Activated T-cell treated with anti-CD3 and anti-CD28 coated beads for 48 hours (primary cell): ENCODE results near the gene ETV1.

Source experiments
- DNase-seq: peaks from one replicate; pipeline ENCODE4 v3.0.0-alpha.2; 2020; ENCODE audit warnings: low read depth

The ETV1 gene

DNA sequence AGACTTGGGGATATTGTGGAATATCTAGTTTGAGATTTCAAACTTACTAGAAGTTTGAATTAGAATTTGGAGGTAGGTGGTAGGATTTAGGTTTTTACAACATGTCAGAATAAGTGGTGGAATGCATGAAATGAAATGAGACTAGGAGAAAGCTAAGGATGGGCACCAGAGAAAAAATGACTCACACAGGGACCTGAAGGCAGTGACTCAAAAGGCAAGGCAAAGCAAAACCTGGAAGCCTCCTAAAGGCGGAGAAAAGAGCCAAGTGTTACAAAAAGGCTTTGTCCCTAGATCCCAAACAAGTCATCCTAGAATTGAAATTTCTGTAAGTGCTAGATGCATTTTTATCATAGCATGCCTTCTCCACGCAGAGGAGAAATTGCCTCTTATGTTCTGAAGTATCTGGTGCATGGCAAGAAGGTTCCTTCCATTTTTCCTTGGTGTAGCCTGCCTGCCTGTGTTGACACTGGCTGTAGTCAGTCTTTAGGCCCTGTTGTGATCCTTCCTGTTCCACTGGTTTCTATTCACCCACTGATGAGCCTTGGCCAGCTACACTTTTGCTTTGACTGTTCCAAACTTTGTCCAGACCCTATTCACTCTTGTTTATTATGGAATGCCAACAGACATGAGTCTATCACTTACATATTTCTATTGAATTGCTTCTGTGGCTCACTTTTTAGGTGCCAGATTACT lies 109.3 kb downstream of the ETV1 start:
- DNase-seq, result no peak

GRCh38 chr7:13879143-13879542 lies 110.3 kb downstream of the ETV1 start:
- DNase-seq, result no peak

DNA sequence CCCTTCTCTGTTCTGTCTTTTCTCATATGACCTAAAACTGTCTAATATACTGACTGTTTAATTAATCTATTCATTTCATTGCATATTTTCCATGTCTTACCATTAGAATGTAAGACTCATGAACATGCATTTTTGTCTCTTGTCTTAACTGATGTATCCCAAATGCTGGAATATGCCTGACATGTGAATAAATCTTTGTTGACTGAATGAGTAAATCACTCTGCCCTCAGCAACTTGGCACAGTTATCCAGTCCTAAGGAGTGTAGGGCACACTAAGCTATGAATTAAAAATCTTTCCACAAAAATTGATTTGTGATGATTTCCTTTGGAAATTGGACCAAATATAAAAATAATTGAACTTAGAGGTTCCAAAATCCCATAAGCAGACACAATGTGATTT lies 111.3 kb downstream of the ETV1 start:
- DNase-seq, result no peak

DNA sequence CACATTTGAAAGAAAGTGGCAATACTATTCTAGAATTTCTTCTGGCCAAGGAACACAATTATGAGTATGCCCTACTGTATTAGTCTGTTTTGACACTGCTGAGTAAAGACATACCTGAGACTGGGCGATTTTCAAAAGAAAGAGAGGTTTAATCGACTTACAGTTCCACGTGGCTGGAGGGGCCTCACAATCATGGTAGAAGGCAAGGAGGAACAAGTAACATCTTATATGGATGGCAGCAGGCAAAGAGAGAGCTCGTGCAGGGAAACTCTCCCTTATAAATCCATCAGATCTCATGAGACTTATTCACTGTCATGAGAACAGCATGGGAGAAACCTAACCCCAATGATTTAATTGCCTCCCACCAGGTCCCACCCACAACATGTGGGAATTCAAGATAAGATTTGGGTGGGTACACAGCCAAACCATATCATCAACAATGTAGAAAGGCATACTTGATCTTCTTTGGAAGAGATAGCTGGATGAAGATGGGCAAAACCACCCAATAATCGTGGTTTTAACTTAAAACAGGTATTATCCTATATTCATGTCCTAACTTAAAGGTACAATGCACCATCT lies 113.9 kb downstream of the ETV1 start:
- DNase-seq, result no peak

DNA sequence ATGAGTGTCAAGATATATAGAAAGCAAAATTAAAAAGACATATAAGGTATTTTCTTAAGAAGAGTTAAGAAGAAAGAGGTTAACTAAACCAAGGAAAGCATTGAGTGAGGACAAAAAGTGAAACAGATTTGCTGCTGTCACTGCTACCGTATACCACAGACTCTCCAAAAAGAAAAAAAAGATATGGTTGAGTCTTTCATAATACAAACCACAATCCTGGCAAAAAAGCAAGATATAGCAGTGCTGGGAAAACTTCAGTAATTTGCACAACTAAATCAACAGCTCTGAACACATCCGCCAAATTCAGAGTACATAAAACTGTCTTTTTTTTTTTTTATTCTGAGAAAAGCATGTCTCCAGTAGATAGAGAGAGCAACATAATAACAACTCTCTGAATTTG lies 114.7 kb downstream of the ETV1 start:
- DNase-seq, result no peak

GRCh38 chr7:13872709-13873108 lies 116.8 kb downstream of the ETV1 start:
- no peak for DNase-seq

GRCh38 chr7:13871008-13871407 lies 118.5 kb downstream of the ETV1 start:
- DNase-seq, result no peak

DNA sequence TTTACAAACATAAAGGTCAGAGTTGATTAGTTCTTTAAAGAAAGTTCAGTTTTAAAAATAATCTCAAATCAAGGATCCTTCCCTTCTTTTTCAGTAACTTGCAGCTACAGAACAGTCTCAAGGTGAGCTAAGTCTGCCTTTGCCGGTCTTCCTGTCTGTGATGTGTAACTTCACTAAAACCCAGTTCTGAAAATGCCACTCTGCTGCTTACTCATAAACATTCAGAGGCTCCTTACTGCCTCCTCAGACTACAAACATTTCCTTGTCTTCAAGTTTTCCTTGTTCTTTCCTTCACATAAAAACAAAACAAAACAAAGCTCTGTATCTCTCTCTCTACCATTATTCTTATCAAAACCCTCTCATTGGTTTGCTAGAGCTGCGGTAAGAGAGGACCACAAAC lies 128.7 kb downstream of the ETV1 start:
- DNase-seq, result no peak

DNA sequence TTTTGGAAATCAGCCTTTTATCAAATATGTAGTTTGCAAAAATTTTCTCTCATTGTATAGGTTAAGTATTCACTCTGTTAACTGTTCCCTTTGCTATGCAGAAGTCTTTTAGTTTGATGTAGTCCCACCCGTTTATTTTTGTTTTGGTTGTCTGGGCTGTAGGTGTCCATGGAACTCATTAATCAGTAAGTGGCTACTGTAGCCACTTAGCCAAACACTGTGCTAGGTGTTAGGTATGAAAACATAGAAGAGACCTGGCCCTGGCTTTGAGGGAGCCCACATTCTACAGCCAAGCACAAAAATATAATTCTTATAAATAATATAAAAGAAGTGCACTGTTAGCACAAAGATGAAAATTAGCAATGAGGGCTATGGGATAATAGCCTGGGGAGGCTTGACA lies 133.5 kb downstream of the ETV1 start:
- DNase-seq, result no peak

DNA sequence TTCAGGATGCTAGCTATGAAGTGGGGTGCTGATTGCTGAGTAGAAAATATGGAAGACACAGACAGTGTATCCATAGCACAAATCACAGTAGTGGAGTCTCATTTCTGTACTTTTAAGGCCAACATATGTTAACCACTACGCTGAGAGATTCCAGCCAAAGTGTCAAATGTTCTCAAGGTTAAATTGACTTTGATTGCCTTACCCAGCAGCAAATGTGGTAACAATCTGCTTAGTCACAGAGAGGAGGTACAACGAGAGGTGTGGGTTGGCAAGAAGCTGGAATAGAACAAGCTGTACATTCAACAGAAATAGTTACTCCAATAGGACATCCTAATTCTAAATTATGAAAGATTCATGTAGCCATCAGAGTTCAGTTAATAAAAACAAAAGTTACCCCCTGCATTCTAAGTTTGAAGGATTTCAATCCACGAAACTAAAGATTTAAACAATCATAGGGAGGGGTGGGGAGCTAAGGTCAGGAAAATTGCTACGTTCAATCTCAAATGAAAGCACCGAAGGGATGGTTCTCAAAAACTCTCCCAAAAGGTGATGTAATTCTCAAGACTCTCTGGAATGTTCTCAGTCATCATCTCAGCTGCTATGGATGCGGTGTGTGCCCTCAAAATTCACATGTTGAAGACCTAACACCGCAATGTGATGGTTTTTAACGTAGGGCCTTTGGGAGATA lies 137.0 kb downstream of the ETV1 start:
- no peak for DNase-seq

DNA sequence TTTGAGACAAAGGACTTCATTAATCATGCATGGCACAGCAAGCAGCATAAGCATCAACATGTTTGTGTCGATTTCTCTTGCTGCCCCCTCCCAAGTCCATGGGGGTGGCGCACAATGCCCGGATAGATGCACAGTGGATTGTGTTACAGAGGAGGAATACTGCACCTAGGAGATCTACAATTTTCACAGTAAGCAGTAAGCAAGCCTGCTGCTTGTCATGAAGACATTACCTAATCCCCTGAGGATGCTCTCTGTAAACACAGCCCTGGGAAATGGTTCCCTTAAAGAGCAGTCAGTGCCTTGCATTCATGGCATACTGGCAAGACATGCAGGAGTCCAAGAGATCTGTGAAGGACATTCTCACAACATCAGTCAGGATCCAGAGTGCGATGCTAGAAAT lies 137.7 kb downstream of the ETV1 start:
- no peak for DNase-seq

DNA sequence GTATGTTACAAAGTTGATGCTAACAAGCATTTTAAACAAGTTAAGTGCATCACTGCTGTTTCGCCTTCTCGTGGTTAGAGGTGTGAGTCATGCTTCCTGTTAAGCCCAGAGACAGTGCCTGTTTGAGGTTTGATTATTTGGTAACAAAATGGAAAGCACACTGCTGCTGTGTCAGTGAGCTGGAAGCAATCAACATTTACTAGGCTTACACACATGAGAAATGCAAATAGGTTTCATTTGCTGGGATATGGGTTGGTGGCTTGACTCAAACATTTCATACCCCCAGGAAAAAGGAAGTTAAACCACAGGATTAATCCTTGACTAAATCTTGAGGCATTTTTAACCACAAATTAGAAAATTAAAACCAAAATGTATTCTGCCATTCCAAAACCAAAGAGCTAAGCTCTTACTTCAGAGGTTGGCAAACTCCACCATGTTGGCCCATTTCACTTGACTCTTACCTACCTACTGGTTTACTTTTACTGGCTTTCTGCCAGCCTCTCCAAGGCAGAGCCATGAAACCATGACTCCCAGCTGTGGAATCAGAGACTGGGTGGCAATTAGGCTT lies 139.2 kb downstream of the ETV1 start:
- DNase-seq, result no peak

DNA sequence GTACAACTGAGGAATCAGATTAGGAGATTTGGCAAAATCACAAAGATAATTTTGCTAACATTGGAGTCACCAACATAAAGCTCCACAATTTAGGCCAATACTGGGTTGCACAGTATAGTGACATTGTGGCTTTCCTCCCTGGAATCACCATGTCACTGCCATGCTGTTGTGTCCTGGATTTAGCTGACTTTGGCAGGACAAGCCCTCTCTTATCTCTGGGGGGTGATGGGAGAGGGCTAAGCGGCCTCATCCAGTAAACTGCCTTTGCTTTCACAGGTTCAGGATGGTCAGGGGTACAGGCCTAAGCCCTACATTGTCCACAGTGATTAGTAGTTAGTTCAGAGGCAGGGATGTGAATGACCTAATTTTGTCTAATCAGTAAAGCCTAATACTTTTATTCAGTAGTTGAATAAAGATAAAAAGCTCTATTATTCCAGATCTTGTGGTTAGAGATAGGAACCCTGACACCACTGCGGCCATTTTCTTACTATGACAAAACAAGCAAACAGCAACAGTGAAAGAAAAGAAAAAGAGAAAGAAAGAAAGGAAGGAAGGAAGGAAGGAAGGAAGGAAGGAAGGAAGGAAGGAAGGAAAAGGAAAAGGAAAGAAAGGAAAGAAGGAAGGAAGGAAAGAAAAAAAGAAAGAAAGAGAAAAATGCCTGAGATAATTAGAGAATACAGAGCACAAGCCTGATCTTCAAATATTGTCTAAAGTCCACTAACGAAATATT lies 140.1 kb downstream of the ETV1 start:
- DNase-seq, result no peak

- DNase-seq, result no peak
Measured at GRCh38 chr7:13848681-13849131, 140.8 kb downstream of the ETV1 start.

GRCh38 chr7:13846386-13846785 lies 143.1 kb downstream of the ETV1 start:
- DNase-seq, result no peak

GRCh38 chr7:13845601-13846000 lies 143.9 kb downstream of the ETV1 start:
- no peak for DNase-seq

DNA sequence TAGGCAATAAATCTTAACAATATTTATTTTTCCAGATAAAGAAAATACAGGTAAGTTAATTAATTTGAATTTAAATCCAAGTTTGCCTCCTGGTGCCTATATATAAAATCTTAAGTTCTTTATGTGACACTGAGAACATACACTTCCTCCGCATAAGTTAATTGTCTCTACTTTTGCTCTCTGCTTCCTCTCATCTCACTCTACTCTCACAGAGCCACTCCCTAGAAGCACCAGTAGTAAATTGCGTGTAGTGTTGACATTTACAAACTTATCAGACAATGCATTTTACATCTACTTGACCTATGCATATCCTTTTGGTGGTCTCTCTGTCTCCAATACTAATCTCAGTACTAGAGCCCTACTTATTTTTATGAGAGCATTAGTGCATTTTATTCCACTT lies 144.5 kb downstream of the ETV1 start:
- DNase-seq, result no peak

DNA sequence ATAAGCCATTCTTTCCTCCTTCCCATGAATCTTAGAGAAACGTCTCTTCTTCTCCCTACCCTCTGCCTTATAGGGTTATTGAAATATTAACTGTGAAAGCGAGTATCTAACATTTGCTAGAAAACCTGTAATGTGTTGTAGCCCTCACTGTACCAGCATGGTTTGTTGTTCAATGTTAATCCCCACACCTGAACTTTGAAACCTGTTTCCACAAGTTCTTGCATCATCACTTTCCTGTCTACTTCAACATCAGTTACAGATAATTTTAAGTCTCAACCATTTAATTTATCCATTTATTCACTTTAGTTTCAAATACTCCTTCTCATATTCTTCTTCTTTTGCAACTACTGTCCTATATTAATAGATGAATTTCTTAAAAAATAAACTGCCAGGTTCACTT lies 148.2 kb downstream of the ETV1 start:
- no peak for DNase-seq
